ENCODE measurements around the gene OR1I1.

The OR1I1 gene

GRCh38 chr19:15098460-15098859 is 16.4 kb downstream of the OR1I1 start:
- DNase-seq = no peak

DNA sequence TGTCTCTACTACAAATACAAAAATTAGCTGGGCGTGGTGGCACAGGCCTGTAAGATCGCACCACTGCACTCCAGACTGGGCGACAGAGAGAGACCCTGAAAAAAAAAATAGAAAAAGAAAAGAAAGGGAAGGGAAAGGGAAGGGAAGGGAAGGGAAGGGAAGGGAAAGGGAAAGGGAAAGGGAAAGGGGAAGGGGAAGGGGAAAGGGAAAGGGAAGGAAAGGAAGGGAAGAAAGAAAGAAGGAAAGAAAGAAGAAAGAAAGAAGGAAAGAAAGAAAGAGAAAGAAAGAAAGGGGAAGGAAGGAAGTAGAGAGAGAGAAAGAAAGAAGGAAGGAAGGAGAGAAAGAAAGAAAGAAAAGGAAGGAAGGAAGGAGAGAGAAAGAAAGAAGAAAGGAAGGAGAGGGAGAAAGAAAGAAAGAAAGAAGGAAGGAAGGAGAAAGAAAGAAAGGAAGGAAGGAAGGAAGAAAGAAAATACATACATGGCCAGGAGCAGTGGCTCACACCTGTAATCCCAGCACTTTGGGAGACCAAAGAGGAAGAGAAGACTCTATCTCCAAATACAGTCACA is 17.1 kb downstream of the OR1I1 start:
- DNase-seq = no peak

DNA sequence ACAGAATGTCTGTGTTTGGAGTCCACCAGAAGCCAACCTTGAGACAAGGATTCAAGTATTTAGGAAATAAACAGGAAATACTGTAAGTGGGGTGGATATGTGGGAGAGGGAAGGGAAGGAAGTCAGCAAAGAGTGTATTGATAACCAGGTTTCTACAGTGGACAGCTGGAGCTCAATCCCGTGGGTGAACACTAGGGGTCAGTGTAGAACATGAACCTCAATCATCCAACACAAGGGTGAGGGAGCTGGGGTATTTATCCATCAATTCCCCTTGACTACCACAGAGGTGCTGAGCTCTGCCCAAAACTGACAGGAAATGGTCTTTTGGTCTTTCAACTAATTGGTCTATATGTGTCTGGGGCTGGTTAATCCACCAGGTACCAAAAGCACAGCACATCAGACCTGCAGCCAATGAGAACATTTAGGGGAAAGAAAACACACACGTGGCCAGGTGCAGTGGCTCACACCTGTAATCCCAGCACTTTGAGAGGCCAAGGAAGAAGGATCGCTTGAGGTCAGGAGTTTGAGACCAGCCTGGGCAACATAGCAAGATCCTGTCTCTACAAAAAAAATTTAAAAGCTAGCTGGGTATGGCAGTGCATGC is 19.6 kb downstream of the OR1I1 start:
- DNase-seq = peak; percentile 20

DNA sequence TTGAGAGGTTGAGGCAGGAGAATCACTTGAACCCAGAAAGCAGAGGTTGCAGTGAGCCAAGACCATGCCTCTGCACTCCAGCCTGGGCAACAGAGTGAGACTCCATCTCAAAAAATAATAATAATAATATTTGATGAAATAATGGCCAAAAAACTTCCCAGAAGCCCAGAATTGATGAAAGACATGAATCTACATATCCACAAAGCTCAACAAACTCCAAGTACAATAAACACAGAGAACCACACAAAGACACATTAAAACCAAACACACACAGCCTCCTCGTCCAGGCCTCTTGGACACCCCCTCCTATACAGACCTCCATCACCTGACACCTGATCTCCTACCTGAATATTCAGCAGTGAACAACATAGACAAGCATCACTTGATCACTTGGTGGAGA is 22.0 kb downstream of the OR1I1 start:
- DNase-seq = no peak

DNA sequence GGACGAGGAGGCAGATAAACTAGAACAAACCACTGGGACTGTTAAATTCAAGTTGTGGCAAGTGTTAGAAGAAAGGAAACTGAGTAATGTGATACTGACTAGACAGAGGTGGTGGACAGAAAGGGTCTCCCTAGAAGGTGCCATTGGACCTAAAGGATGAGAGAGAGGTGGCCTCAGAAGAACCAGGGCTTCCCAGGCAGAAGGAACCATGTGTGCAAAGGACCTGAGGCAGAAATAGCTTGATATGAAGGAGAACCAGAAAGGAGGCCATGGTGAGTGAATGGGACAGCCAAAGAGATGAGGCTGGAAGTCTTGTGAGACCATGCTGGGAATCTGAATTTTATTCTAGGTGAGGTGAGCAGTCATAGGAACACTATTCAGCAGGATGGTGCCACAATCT is 22.4 kb downstream of the OR1I1 start:
- no peak for DNase-seq

DNA sequence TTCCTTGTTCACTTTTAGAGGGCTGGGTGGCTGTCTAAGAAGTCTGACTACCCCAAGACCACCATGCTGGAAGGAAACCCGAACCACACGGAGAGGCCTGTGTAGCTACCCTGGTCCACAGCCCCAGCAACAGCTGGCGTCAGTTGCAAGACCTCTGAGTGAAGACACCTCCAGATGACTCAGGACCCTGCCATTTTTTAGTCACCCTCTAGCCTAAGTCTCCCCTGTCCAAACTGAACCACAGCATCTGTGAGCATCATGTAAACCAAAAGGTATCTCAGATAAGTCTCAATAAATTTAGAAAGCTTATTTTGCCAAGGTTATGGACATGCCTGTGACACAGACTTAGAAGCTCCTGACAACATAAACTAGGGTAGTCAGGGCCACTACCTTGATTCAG is 23.0 kb downstream of the OR1I1 start:
- no peak for DNase-seq

DNA sequence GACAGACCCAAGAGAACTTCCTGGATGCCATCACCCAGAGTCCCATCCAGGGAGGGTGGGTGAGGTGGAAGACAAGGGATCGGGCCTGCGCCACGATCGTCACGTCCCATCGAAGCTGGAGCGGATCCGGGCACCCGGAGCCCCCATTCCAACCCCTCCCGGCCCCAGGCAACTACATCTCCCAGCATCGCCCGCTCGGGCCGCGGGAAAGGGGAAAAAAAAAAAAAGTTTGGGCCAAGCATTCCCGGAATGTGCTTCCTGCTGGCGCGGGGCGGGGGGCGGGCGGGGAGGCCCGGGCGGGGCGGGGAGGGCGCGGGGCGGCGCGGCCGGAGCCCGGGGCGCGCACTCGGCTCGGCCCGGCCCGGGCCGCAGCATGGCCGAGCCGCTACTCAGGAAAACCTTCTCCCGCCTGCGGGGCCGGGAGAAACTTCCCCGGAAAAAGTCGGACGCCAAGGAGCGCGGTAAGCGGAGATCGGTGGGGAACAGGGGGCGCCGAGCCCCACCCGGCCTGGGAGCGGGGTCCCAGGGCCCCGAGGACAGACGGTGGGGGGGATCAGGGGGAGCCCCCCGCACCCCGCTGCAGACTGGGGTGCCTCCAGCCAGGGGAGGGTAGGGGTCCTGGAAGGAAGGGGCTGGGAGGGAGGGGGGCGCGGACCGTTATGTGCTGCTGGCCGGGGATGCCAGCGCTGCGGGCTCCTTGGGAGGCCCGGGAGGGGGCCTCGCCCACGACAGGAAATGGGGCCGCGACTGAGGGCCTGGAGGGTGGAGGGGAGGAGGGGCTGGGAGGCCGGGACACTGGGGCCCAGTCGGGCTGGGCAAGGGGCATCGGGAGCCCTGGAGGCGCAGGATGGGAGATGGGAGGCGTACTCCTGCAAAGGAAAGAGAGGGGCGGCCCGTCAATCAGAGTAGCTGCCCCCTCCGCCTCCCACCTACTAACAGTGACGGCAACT is 25.3 kb downstream of the OR1I1 start, which contains the start of gene SYDE1:
TSS of gene SYDE1 (plus strand) at position 341 of the 950 bp plus-strand sequence. CDS start at position 374, 33 bp downstream.
- DNase-seq = no peak

GRCh38 chr19:15108145-15108844 is 26.3 kb downstream of the OR1I1 start:
- DNase-seq = no peak

GRCh38 chr19:15108845-15109767 is 27.1 kb downstream of the OR1I1 start:
- DNase-seq = no peak

DNA sequence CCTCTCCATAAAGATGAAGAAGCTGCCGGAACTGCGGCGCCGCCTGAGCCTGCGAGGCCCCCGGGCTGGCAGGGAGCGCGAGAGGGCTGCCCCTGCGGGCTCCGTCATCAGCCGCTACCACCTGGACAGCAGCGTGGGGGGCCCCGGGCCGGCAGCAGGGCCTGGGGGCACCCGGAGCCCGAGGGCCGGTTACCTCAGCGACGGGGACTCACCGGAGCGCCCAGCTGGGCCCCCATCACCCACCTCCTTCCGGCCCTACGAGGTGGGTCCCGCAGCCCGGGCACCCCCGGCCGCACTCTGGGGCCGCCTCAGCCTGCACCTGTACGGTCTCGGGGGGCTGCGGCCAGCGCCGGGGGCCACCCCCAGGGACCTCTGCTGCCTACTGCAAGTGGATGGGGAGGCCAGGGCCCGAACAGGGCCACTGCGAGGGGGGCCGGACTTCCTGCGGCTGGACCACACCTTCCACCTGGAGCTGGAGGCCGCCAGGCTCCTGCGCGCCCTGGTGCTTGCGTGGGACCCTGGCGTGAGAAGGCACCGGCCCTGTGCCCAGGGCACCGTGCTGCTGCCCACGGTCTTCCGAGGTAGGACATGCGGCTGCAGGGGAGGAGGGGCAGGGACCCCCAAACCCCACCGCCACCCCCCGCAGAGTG is 27.9 kb downstream of the OR1I1 start:
- no peak for DNase-seq

GRCh38 chr19:15110418-15110815 is 28.4 kb downstream of the OR1I1 start:
- no peak for DNase-seq

- no peak for DNase-seq
Measured at GRCh38 chr19:15111758-15112157, 29.7 kb downstream of the OR1I1 start.

- DNase-seq = no peak
Measured at GRCh38 chr19:15112385-15112784, 30.4 kb downstream of the OR1I1 start.

- DNase-seq = no peak
Measured at GRCh38 chr19:15113245-15114152, 31.5 kb downstream of the OR1I1 start.

DNA sequence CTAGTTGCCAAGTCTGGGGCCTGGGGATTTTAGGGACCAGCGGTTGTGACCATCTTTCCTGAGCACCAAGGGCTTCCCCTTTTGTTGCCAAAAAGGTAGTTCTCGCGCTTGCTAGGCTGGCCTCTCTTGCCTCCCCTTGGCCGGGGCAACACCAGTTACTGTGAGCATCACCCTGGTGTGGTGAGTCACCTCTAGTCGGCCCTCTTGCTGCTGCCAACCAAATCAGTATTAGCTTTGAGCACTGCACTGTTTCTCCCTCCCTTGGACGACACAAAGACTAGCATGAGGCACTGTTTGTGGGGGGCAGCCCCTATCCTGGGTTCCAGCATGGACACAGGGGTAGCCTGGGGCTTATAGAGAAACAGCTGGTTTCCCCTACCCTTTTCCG is 32.1 kb downstream of the OR1I1 start:
- no peak for DNase-seq

GRCh38 chr19:15115080-15115479 is 33.1 kb downstream of the OR1I1 start:
- no peak for DNase-seq

DNA sequence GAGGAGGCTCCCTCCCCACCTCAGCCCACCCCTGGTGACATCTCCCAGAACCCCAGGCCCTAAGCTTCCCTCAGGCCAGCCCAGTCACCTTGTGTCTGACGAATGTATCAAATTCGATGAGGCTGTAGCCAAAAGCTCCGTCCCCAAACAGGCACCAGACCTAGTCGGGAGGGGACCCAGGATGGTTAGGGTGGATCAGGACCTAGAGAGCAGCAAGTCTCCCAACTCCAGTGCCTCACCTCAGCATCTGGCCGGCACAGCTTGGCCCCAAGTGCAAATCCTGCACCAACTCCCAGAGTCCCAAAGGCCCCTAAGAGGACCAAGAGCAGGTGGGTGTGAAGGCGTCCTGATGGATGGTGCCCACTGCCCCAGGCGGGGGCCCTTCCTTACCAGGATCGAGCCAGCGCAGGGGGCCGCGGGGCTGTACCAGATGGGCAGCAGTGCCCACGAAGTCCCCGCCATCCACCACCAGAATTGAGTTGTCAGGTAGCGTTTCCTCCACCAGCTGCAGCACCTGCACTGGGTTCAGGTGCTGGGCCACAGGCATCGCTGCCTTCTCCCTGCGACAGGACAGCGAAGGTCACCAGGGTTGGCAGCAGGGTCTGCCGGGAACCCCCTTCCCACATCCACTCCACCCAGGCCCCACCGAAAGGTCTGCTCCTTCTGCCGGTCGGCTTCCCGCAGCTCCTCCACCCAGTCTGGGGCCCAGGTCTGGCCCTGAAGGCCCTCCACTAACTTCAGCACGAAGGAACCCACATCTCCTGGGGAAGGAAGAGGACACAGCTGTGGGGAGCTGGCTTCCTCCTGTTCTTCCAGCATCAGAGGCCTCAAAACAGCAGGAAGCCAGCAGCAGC is 34.0 kb downstream of the OR1I1 start:
- no peak for DNase-seq

GRCh38 chr19:15116856-15117255 is 34.8 kb downstream of the OR1I1 start:
- no peak for DNase-seq

- DNase-seq = no peak
Measured at GRCh38 chr19:15118248-15118647, 36.2 kb downstream of the OR1I1 start.
